Gastroesophageal sphincter (tissue), 4 donors: Measurements from ENCODE around the gene TRAPPC11. TPM values are rescaled to one million over a fixed set of nuclear protein-coding genes. Genes with fewer than 3 reads are reported as not detected.

ENCODE experiments used
- ATAC-seq: fragments of 150-250 bp; one replicate; pipeline ENCODE4 v1.9.1; 2016; ENCODE audit warnings: mild to moderate bottlenecking, moderate library complexity
- H3K27ac ChIP-seq, 4 donors: fragments of 200-600 bp; sonication (generic) in 3 of 4; 1 replicate in 3 of 4; 2 replicates in 1 of 4; pipeline ENCODE4 v1.5.1; 2016 to 2019
- H3K27me3 ChIP-seq: fragments of 200-600 bp; sonication (generic); one replicate; pipeline ENCODE4 v1.5.1; 2019
- H3K36me3 ChIP-seq, 2 donors: fragments of 200-600 bp; sonication (generic); one replicate each; pipeline ENCODE4 v1.5.1; 2019; ENCODE audit warnings: control low read depth in 1 of 2
- H3K4me1 ChIP-seq, 3 donors: fragments of 200-600 bp; sonication (generic); 1 replicate in 2 of 3; 2 replicates in 1 of 3; pipeline ENCODE4 v1.5.1; 2016 to 2019; ENCODE audit warnings: control low read depth in 2 of 3
- H3K4me3 ChIP-seq, 2 donors: fragments of 200-600 bp; sonication (generic); one replicate each; pipeline ENCODE4 v1.5.1; 2019; ENCODE audit warnings: mild to moderate bottlenecking in 1 of 2, moderate library complexity in 1 of 2
- H3K9me3 ChIP-seq, 3 donors: fragments of 200-600 bp; sonication (generic); one replicate each; pipeline ENCODE4 v1.5.1; 2017 to 2019; ENCODE audit warnings: control low read depth in 2 of 3
- EP300 ChIP-seq: sonication (generic); formaldehyde crosslinking; IDR thresholded peaks from one replicate; pipeline ENCODE4 v1.6.1; 2017; ENCODE audit warnings: antibody characterized with exemption, mild to moderate bottlenecking
- POLR2A ChIP-seq, 2 donors: fragments of 450-650 bp; IDR thresholded peaks; one replicate each; pipeline ENCODE4 v1.6.1; 2017; ENCODE audit warnings: antibody characterized with exemption in 2 of 2, mild to moderate bottlenecking in 2 of 2, moderate library complexity in 1 of 2
- POLR2AphosphoS5 ChIP-seq: sonication (generic); formaldehyde crosslinking; IDR thresholded peaks from one replicate; pipeline ENCODE4 v1.6.1; 2017; ENCODE audit warnings: antibody characterized with exemption
- WGBS, 2 donors: methylation state at CpG; one replicate each; pipeline ENCODE4 v1.1.5; 2018; ENCODE audit warnings: low coverage in 1 of 2; 5-methylcytosine and 5-hydroxymethylcytosine counted together
- total RNA-seq, 4 donors: library from RNA; depleted of rRNA; stranded (reverse); fragments of >200 nt; gene quantifications; one replicate each; pipeline ENCODE4 v1.1.0, GENCODE V29; 2016
- TF ChIP-seq, protein P1 (sequence below), 4 experiments: fragments of 200-600 bp in 2 of 4; fragments of 450-650 bp in 2 of 4; sonication (generic) in 1 of 4; IDR thresholded peaks; one replicate each; pipeline ENCODE4 v1.5.1; 2017 to 2019; ENCODE audit warnings: antibody characterized with exemption in 4 of 4, mild to moderate bottlenecking in 2 of 4, moderate library complexity in 2 of 4

TRAPPC11 gene
- total RNA-seq, 4 donors from 2014 or later, result 42.1 to 57.5 (median 54.7) TPM

DNA sequence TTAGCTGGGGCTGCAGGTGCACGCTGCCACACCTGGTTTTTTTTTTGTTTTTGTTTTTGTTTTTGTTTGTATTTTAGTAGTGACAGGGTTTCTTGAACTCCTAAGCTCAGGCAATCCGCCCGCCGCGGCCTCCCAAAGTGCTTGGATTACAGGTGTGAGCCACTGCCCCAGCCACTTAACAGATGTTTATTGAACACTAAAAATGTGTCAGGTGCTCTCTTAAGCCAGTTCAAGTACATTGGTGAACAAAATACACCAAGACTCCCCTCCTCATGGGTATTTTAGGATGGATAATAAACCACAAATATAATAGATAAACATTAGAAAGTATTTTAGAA is 69.9 kb downstream of the TRAPPC11 start:
- Histone ChIP-seq H3K36me3 (no peaks in the 10 kb centered on the region), H3K9me3 (no peaks in the 10 kb centered on the region), H3K4me3 (no peak overlapping the region), H3K4me1 (no peaks in the 10 kb centered on the region), H3K27ac (no peak overlapping the region), H3K27me3 (no peaks in the 10 kb centered on the region)
- TF ChIP-seq POLR2AphosphoS5, result no peak
- TF ChIP-seq, protein P1, sequence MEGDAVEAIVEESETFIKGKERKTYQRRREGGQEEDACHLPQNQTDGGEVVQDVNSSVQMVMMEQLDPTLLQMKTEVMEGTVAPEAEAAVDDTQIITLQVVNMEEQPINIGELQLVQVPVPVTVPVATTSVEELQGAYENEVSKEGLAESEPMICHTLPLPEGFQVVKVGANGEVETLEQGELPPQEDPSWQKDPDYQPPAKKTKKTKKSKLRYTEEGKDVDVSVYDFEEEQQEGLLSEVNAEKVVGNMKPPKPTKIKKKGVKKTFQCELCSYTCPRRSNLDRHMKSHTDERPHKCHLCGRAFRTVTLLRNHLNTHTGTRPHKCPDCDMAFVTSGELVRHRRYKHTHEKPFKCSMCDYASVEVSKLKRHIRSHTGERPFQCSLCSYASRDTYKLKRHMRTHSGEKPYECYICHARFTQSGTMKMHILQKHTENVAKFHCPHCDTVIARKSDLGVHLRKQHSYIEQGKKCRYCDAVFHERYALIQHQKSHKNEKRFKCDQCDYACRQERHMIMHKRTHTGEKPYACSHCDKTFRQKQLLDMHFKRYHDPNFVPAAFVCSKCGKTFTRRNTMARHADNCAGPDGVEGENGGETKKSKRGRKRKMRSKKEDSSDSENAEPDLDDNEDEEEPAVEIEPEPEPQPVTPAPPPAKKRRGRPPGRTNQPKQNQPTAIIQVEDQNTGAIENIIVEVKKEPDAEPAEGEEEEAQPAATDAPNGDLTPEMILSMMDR (IDR thresholded peaks at IDR 0.05), result no peak
- TF ChIP-seq EP300, result no peak
- no peak for TF ChIP-seq POLR2A (IDR thresholded peaks at IDR 0.05)
- ATAC-seq, result no peak
- 76 to 100% methylated on average over 1 to 4 of the region's 5 CpGs for WGBS, 2 donors

DNA sequence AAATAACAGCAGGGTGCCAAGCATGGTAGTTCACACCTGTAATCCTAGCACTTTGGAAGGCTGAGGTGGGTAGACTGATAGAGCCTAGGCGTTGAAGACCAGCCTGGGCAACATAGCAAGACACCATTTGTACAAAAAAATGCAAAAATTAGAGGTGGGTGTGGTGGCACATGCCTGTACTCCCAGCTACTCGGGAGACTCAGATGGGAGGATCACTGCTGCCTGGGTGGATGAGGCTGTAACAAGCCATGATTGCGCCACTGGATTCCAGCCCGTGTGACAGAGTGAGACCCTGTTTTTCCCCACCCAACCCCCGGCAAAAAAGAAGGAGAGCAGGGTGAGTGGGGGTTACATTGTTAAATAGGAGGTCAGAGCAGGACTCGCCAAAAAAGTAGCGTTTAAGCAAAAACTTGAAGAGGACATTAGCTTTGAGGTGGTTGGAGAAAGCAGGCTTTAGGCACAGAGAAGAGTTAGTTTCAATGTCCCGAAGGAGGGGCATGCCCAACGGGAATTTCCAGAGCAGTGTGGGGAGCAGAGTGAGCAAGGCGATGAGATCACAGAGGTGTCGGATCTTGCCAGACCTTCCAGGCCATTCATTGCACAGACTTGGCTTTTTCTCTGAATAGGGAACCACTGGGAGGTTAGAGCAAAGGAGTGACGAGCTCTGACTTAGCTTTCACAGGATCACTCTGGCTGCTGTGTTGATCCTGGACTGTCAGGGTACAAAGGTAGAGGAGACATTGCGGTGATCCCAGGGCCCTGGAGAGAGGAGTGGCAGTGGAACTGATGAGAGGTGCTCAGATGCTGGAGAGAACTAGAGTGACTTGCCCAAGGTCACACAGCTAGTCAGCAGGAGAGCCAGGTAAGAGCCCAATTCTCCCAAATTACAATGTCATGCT is 70.6 kb downstream of the TRAPPC11 start:
- no peaks in the 10 kb centered on the region for H3K27me3 ChIP-seq
- no peak overlapping the region for H3K27ac ChIP-seq
- no peak for TF ChIP-seq POLR2A (IDR thresholded peaks at IDR 0.05)
- H3K9me3 ChIP-seq, result no peaks in the 10 kb centered on the region
- H3K4me3 ChIP-seq, result no peak overlapping the region
- no peaks in the 10 kb centered on the region for H3K4me1 ChIP-seq
- 63 to 68% methylated on average over 11 to 13 of the region's 13 CpGs for WGBS, 2 donors
- no peaks in the 10 kb centered on the region for H3K36me3 ChIP-seq
- no peak for ATAC-seq

DNA sequence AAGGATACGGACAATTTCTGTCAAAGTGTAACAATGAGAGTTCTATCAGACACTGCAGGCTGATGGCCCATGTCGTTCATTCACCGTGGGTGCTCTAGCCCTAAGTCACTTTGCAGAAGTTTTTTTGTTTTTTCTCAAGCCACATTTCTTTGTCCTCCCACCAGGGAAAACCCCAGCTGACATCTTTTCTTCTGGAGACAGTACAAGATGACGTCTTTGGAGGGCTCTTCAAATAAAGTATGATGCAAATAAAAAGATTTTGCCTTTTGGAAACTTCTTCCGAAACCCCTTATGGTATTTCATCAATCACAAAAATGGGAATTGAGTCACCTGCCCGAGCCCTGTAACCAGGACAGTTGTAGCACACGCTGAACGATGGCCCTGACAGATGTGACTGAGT is 73.2 kb downstream of the TRAPPC11 start:
- Histone ChIP-seq H3K9me3 (no peaks in the 10 kb centered on the region), H3K27ac (no peak overlapping the region), H3K4me3 (no peak overlapping the region), H3K27me3 (no peaks in the 10 kb centered on the region), H3K4me1 (no peaks in the 10 kb centered on the region), H3K36me3 (no peaks in the 10 kb centered on the region)
- WGBS, 2 donors, result 84 to 90% methylated on average over 5 to 8 of the region's 8 CpGs
- TF ChIP-seq POLR2AphosphoS5 (no peak), EP300 (no peak), POLR2A (IDR thresholded peaks at IDR 0.05) (no peak)
- TF ChIP-seq, protein P1 (IDR thresholded peaks at IDR 0.05), result no peak
- ATAC-seq, result no peak

DNA sequence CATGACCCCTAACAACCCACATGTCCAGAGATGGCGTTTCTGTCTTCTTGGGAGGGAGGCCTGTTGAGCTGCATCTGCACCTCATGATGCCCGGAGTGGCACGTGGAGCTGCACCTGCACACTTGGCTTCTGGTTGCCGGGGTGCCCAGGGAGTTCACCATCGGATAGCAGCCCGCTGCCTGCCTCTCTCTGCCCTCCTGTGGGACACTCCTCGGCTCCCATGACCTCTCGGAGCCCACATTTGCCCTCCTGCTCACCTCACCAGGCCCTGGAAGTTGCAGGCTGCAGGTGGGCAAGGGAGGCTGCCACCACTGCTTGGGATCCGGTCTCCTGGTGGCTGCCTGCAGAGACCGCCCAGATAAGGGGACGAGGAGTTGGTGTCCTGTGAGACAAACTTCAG is 74.1 kb downstream of the TRAPPC11 start:
- Histone ChIP-seq H3K27ac (no peak overlapping the region), H3K27me3 (no peaks in the 10 kb centered on the region), H3K36me3 (no peaks in the 10 kb centered on the region), H3K4me1 (no peaks in the 10 kb centered on the region), H3K4me3 (no peak overlapping the region), H3K9me3 (no peaks in the 10 kb centered on the region)
- no peak for TF ChIP-seq POLR2A (IDR thresholded peaks at IDR 0.05)
- TF ChIP-seq POLR2AphosphoS5, result no peak
- TF ChIP-seq EP300, result no peak
- TF ChIP-seq, protein P1 (IDR thresholded peaks at IDR 0.05), result no peak
- ATAC-seq, result no peak
- 49 to 90% methylated on average over 3 to 5 of the region's 11 CpGs for WGBS, 2 donors

DNA sequence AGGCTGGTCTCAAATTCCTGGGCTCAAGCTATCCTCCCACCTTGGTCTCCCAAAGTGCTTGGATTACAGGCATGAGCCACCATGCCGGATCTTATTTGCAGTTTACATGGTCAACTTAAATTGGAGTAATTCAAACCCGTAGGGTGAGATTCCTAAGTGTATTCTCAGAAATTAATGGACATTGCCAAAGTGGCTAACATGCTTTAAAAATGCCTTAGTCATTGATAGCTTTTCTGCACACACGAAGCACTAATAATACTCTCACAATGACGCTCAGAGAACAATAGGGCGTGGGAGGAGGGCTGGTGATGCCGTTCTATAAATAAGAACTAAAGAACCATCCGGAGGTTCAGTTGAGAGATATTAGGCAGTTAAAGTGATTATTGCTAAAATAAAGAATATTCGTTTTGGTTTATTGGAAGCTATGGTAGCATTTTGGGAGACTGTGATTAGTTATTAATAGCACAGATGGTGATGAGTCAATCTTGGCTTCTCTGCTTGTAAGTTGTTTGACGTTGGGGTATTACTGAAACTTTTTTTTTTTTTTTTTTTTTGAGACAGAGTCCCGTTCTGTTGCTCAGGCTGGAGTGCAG is 79.1 kb downstream of the TRAPPC11 start:
- Histone ChIP-seq H3K4me3 (no peak overlapping the region), H3K27me3 (no peaks in the 10 kb centered on the region), H3K36me3 (no peaks in the 10 kb centered on the region), H3K4me1 (no peaks in the 10 kb centered on the region), H3K27ac (no peak overlapping the region), H3K9me3 (no peaks in the 10 kb centered on the region)
- ATAC-seq, result no peak
- TF ChIP-seq, protein P1 (IDR thresholded peaks at IDR 0.05), result no peak
- TF ChIP-seq POLR2AphosphoS5 (no peak), EP300 (no peak), POLR2A (IDR thresholded peaks at IDR 0.05) (no peak)
- whole genome bisulfite sequencing, 2 donors, result 41 to 52% methylated on average over 9 to 10 of the region's 10 CpGs
